ENCODE results near the gene PPP1R3D.

PPP1R3D gene

GRCh38 chr20:59931511-59932312, 8.4 kb downstream of the PPP1R3D start:
- H3K4me3 ChIP-seq (ENCODE audit: control insufficient read depth, low read depth, low read length): no peak overlapping the region
- no peak for DNase-seq (ENCODE audit: low read depth)
- TF ChIP-seq CTCF (conservative IDR thresholded peaks at IDR 0.05; ENCODE audit: control insufficient read depth, insufficient read depth, low read depth, low read length): no peak

GRCh38 chr20:59925899-59926298, 14.2 kb downstream of the PPP1R3D start:
- no peak for DNase-seq (ENCODE audit: low read depth)
- no peak overlapping the region for H3K4me3 ChIP-seq (ENCODE audit: control insufficient read depth, low read depth, low read length)
- TF ChIP-seq CTCF (conservative IDR thresholded peaks at IDR 0.05; ENCODE audit: control insufficient read depth, insufficient read depth, low read depth, low read length): no peak

- no peak overlapping the region for H3K4me3 ChIP-seq (ENCODE audit: control insufficient read depth, low read depth, low read length)
- DNase-seq (ENCODE audit: low read depth): no peak
- TF ChIP-seq CTCF (conservative IDR thresholded peaks at IDR 0.05; ENCODE audit: control insufficient read depth, insufficient read depth, low read depth, low read length): no peak
Measured at GRCh38 chr20:59925359-59925758, 14.7 kb downstream of the PPP1R3D start.

GRCh38 chr20:59923514-59923913, 16.6 kb downstream of the PPP1R3D start:
- no peak for TF ChIP-seq CTCF (conservative IDR thresholded peaks at IDR 0.05; ENCODE audit: control insufficient read depth, insufficient read depth, low read depth, low read length)
- no peak for DNase-seq (ENCODE audit: low read depth)
- no peak overlapping the region for H3K4me3 ChIP-seq (ENCODE audit: control insufficient read depth, low read depth, low read length)

- TF ChIP-seq CTCF (conservative IDR thresholded peaks at IDR 0.05; ENCODE audit: control insufficient read depth, insufficient read depth, low read depth, low read length): no peak
- no peak overlapping the region for H3K4me3 ChIP-seq (ENCODE audit: control insufficient read depth, low read depth, low read length)
- DNase-seq (ENCODE audit: low read depth): no peak
Measured at GRCh38 chr20:59920944-59921343, 19.2 kb downstream of the PPP1R3D start.

- TF ChIP-seq CTCF (conservative IDR thresholded peaks at IDR 0.05; ENCODE audit: control insufficient read depth, insufficient read depth, low read depth, low read length): no peak
- H3K4me3 ChIP-seq (ENCODE audit: control insufficient read depth, low read depth, low read length): no peak overlapping the region
- DNase-seq (ENCODE audit: low read depth): no peak
Measured at GRCh38 chr20:59912609-59913008, 27.5 kb downstream of the PPP1R3D start.
